K562 (cell line): ENCODE data around the gene DYNLL1. TPM values are rescaled to one million over a fixed set of nuclear protein-coding genes. Genes with fewer than 3 reads are reported as not detected.

ENCODE experiments used
- ATAC-seq: fragments of 200-7000 bp; cut with Tn5 transposase; 3 replicates; pipeline ENCODE4 v1.9.1; 2020; ENCODE audit warnings: moderate library complexity
- BruUV-seq: library from RNA; stranded (reverse); fragments of 400-500 nt; replicated peaks from 2 replicates; lab custom pipeline; 2021; lab: Mats Ljungman, UMichigan
- CTCF ChIA-PET: fragments of 300-600 bp; formaldehyde crosslinking; extraction: SDS; loops from one replicate; lab custom pipeline; 2021; ENCODE audit warnings: low intra/inter-chr PET ratio; lab: Yijun Ruan, JAX
- POLR2A ChIA-PET: fragments of 300-600, 350-650 bp; sonication (Branson Sonifier 250); formaldehyde crosslinking; extraction: SDS; loops from one replicate; lab custom pipeline; 2021; ENCODE audit warnings: antibody characterized with exemption, inconsistent platforms; lab: Yijun Ruan, JAX
- DNase-seq, 4 experiments: peaks; one replicate each; pipeline versions ENCODE4 v3.0.0 to v3.0.0-alpha.2; 2011 to 2018; ENCODE audit warnings: low spot score in 3 of 4, mixed read lengths in 3 of 4; ENCODE audit errors: extremely low read depth in 1 of 4
- FAIRE-seq: peaks from 2 replicates; lab custom pipeline; 2011; peaks lifted over from hg19 to GRCh38; lab: Jason Lieb, UNC
- H2AFZ ChIP-seq: 2 replicates; pipeline ENCODE4 v1.6.0; 2011; ENCODE audit warnings: low read depth, low read length, control low read depth, inconsistent platforms
- H3K27ac ChIP-seq: fragments of 200-600 bp; 3 replicates; pipeline ENCODE4 v1.8.0; 2011; ENCODE audit warnings: low read depth, mild to moderate bottlenecking, control low read depth, inconsistent platforms, low read length, moderate library complexity, mixed read lengths; ENCODE audit errors: extremely low read depth
- H3K27me3 ChIP-seq, 2 experiments: fragments of 300-600 bp in 1 of 2; 2 replicates in 1 of 2; 3 replicates in 1 of 2; pipeline versions ENCODE4 v1.6.0 to v1.8.0; 2011; ENCODE audit warnings: inconsistent platforms in 2 of 2, low read length in 2 of 2, mild to moderate bottlenecking in 1 of 2, mixed read lengths in 1 of 2, moderate library complexity in 1 of 2; ENCODE audit not compliant: control insufficient read depth in 2 of 2, insufficient read depth in 2 of 2
- H3K36me3 ChIP-seq: fragments of 300-600 bp; 3 replicates; pipeline ENCODE4 v1.8.0; 2011; ENCODE audit warnings: mild to moderate bottlenecking, low read length, inconsistent platforms; ENCODE audit not compliant: control insufficient read depth, insufficient read depth
- H3K4me1 ChIP-seq, 2 experiments: fragments of 200-600 bp in 1 of 2; replicated peaks in 1 of 2; 2 replicates in 1 of 2; 3 replicates in 1 of 2; pipeline versions ENCODE4 v1.5.1 to v1.8.0; 2011; ENCODE audit warnings: inconsistent platforms in 2 of 2, low read length in 2 of 2, mild to moderate bottlenecking in 1 of 2, mixed read lengths in 1 of 2, moderate library complexity in 1 of 2; ENCODE audit not compliant: control insufficient read depth in 2 of 2, insufficient read depth in 2 of 2
- H3K4me2 ChIP-seq: 2 replicates; pipeline ENCODE4 v1.6.1; 2011; ENCODE audit warnings: low read length, control low read depth, inconsistent platforms, mixed read lengths; ENCODE audit not compliant: insufficient read depth
- H3K4me3 ChIP-seq: fragments of 200-600 bp; sonication (generic), shearing (Covaris generic); 2 replicates; pipeline ENCODE4 v1.5.1; 2016; ENCODE audit warnings: control low read depth, inconsistent platforms
- H3K79me2 ChIP-seq: fragments of 200-600 bp; 3 replicates; pipeline ENCODE4 v1.8.0; 2011; ENCODE audit warnings: low read length, inconsistent platforms; ENCODE audit not compliant: control insufficient read depth, insufficient read depth
- H3K9ac ChIP-seq, 2 experiments: 2 replicates each; pipeline versions ENCODE4 v1.6.0 to v1.6.1; 2011; ENCODE audit warnings: low read depth in 2 of 2, low read length in 2 of 2, control low read depth in 1 of 2, inconsistent platforms in 1 of 2, mild to moderate bottlenecking in 1 of 2, mixed read lengths in 1 of 2; ENCODE audit not compliant: insufficient read depth in 1 of 2
- H3K9me1 ChIP-seq: one replicate; pipeline ENCODE4 v1.6.0; 2011; ENCODE audit warnings: inconsistent platforms, mild to moderate bottlenecking, low read length, moderate library complexity; ENCODE audit not compliant: control insufficient read depth, insufficient read depth
- H3K9me3 ChIP-seq: replicated peaks from 2 replicates; pipeline ENCODE4 v1.5.1; 2011; ENCODE audit warnings: low read depth, low read length, inconsistent platforms; ENCODE audit not compliant: control insufficient read depth, insufficient read depth
- H4K20me1 ChIP-seq: replicated peaks from 2 replicates; pipeline ENCODE4 v1.6.1; 2011; ENCODE audit warnings: low read length, inconsistent platforms, mixed read lengths; ENCODE audit not compliant: control insufficient read depth, insufficient read depth
- BDP1 ChIP-seq: IDR thresholded peaks from 3 replicates; pipeline ENCODE4 v1.6.1; 2011; ENCODE audit not compliant: insufficient read length, insufficient read depth
- CCAR2 ChIP-seq: fragments of 200-400 bp; formaldehyde crosslinking; IDR thresholded peaks from 2 replicates; pipeline ENCODE4 v1.6.1; 2017; ENCODE audit warnings: mild to moderate bottlenecking, low read depth, low read length
- FOXJ3 ChIP-seq: sonication (generic); formaldehyde crosslinking; IDR thresholded peaks from 2 replicates; pipeline ENCODE4 v1.4.0; 2020; ENCODE audit warnings: mild to moderate bottlenecking, missing genetic modification reagents
- HNRNPL ChIP-seq: fragments of 200-400 bp; formaldehyde crosslinking; IDR thresholded peaks from 2 replicates; pipeline ENCODE4 v1.6.1; 2017; ENCODE audit warnings: low read depth, mild to moderate bottlenecking, low read length
- NBN ChIP-seq: fragments of 450-650 bp; IDR thresholded peaks from 2 replicates; pipeline ENCODE4 v1.6.1; 2016; ENCODE audit warnings: low read depth, mild to moderate bottlenecking
- NR2C2 ChIP-seq, 2 experiments: fragments of 200-800 bp in 1 of 2; sonication (Bioruptor generic) in 1 of 2; sonication (generic) in 1 of 2; formaldehyde crosslinking in 1 of 2; IDR thresholded peaks; 2 replicates each; pipeline versions ENCODE4 v1.6.1 to v1.8.0; 2016 to 2022; ENCODE audit warnings: mild to moderate bottlenecking in 1 of 2, missing compliant biosample characterization in 1 of 2, missing genetic modification characterization in 1 of 2, missing genetic modification reagents in 1 of 2
- NUFIP1 ChIP-seq: fragments of 450-650 bp; IDR thresholded peaks from 2 replicates; pipeline ENCODE4 v1.6.1; 2018; ENCODE audit not compliant: partially characterized antibody
- SRF ChIP-seq, 2 experiments: fragments of 250-450, 450-650 bp in 1 of 2; sonication (Bioruptor Pico) in 1 of 2; sonication (generic) in 1 of 2; formaldehyde crosslinking; IDR thresholded peaks; 2 replicates each; pipeline versions ENCODE4 v1.5.0 to v1.5.1; 2020 to 2022; ENCODE audit warnings: mild to moderate bottlenecking in 1 of 2, missing genetic modification reagents in 1 of 2
- ZNF311 ChIP-seq: fragments of 250-450 bp; sonication (Bioruptor Pico); IDR thresholded peaks from 2 replicates; pipeline ENCODE4 v1.4.0; 2020; ENCODE audit warnings: mild to moderate bottlenecking, moderate library complexity
- ZNF583 ChIP-seq: fragments of 250-450 bp; sonication (Bioruptor Pico); IDR thresholded peaks from 2 replicates; pipeline ENCODE4 v1.4.0; 2020
- ZNF717 ChIP-seq: fragments of 250-450 bp; sonication (Bioruptor Pico); IDR thresholded peaks from 2 replicates; pipeline ENCODE4 v1.5.0; 2021
- in situ Hi-C: fragments of 300-500 bp; cut with MboI; formaldehyde crosslinking; loops from 4 replicates; pipeline ENCODE4 v1.15.0; 2018; ENCODE audit warnings: inconsistent platforms, mixed read lengths
- intact Hi-C: fragments of 100-400 bp; cut with micrococcal nuclease; formaldehyde crosslinking; loops from 2 replicates; pipeline ENCODE4 v1.14.2; 2022
- polyA plus RNA-seq, 8 experiments: library from polyadenylated mRNA; depleted of rRNA in 4 of 8; stranded (reverse) in 5 of 8; unstranded in 3 of 8; fragments of >200 nt; fragmentation: Nextera tagmentation in 2 of 8; fragmentation: Illumina TruSeq in 1 of 8; extraction: Ambion mirVana in 2 of 8; extraction: Trizol in 1 of 8; gene quantifications; 2 replicates each; pipeline versions ENCODE4 v1.2.1 to v1.2.3, GENCODE V29; 2011 to 2014; ENCODE audit warnings: inconsistent platforms in 1 of 8, missing spikeins in 1 of 8
- total RNA-seq, 7 experiments: library from RNA; depleted of rRNA in 6 of 7; stranded (reverse); fragments of >200 nt in 6 of 7; fragmentation: Illumina TruSeq in 2 of 7; extraction: Trizol in 2 of 7; gene quantifications; 2 replicates each; pipeline versions ENCODE4 v1.2.1 to v1.2.3, GENCODE V29; 2011 to 2021; ENCODE audit warnings: low replicate concordance in 1 of 7
- TF ChIP-seq, protein P1 (sequence below): sonication (generic); formaldehyde crosslinking; IDR thresholded peaks from 2 replicates; pipeline ENCODE4 v1.8.0; 2022; ENCODE audit warnings: missing genetic modification reagents, mild to moderate bottlenecking, borderline replicate concordance
- TF ChIP-seq, protein P2 (sequence below): fragments of 450-650 bp; IDR thresholded peaks from 2 replicates; pipeline ENCODE4 v1.6.1; 2018; ENCODE audit not compliant: partially characterized antibody
- TF ChIP-seq, protein P3 (sequence below), 3 experiments: fragments of 200-800 bp in 1 of 3; fragments of 250-450 bp in 1 of 3; fragments of 450-650 bp in 1 of 3; sonication (Bioruptor Pico) in 1 of 3; sonication (Bioruptor generic) in 1 of 3; formaldehyde crosslinking in 1 of 3; IDR thresholded peaks; 2 replicates each; pipeline versions ENCODE4 v1.6.1 to v1.8.0; 2016 to 2022; ENCODE audit warnings: mild to moderate bottlenecking in 2 of 3, missing genetic modification characterization in 2 of 3, missing compliant biosample characterization in 1 of 3, moderate library complexity in 1 of 3

DYNLL1 gene
- total and polyA plus RNA-seq, 9 of the 15 experiments (the other 6 are each of a cell fraction or from before 2014, with no cell fraction given): 303 to 1,112 (median 468) TPM

DNA sequence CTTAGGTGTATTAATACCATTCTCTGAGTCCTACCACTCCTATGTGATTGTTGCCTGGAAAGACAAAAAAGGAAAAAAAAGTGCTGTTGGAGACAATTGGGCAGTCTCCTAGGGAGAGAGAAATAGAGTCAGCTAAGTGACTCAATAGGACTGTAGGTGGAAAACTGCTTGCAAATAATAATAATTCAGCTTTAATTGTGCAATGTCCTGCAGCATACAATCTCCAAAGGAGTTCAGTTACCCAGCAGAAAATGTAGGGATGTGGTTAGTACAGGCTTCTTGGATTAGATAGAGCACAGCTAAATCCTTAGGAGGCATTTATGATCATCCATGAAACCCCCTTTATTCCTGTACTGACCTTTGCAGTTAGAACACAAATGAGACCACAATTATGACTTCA is 23.4 kb upstream of the DYNLL1 start:
- no TSS peak for BruUV-seq
- no peak for FAIRE-seq
- H3K4me2 ChIP-seq: peak overlapping the region; percentile 44

More for the DNA sequence above, 23.4 kb upstream of the DYNLL1 start:
- ATAC-seq: no peak
- intact Hi-C loops (no loop called here), in situ Hi-C loops (no loop called here)
- POLR2A ChIA-PET: interaction anchor here (0.8 to 2.8 kb wide), 11 partner anchors 8 to 180 kb away, joined by 3 to 8 read pairs (median 4); partner anchors contain the start of genes COQ5, DYNLL1 and POP5
- peak overlapping the region in 1 of 2 experiments; percentile 36; a peak in 2 of 4 replicates for H3K9ac ChIP-seq
- no peak overlapping the region for H2AFZ ChIP-seq
- no peak overlapping the region for H3K4me3 ChIP-seq
- H3K79me2 ChIP-seq: peaks cover 77% of the 10 kb centered on the region
- peaks cover 11% of the 10 kb centered on the region; the same call in 2 of the 3 replicates for H3K36me3 ChIP-seq
- peaks cover 35% of the 10 kb centered on the region in 2 experiments for H3K4me1 ChIP-seq
- no peak for DNase-seq
- H3K27ac ChIP-seq: peak overlapping the region; percentile 38; the same call in 1 of the 3 replicates
- CTCF ChIA-PET: interaction anchor here (0.5 kb wide), 1 partner anchor 25 kb away, joined by 3 read pairs; no protein-coding TSS in a partner anchor
- H3K9me3 ChIP-seq: no peaks in the 10 kb centered on the region
- TF ChIP-seq, protein P1, sequence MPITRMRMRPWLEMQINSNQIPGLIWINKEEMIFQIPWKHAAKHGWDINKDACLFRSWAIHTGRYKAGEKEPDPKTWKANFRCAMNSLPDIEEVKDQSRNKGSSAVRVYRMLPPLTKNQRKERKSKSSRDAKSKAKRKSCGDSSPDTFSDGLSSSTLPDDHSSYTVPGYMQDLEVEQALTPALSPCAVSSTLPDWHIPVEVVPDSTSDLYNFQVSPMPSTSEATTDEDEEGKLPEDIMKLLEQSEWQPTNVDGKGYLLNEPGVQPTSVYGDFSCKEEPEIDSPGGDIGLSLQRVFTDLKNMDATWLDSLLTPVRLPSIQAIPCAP (CRISPR knock-in tag): no peak
- TF ChIP-seq HNRNPL (no peak), ZNF311 (CRISPR knock-in tag) (no peak), CCAR2 (no peak), ZNF717 (CRISPR knock-in tag) (no peak), NUFIP1 (no peak), ZNF583 (CRISPR knock-in tag) (no peak), SRF (CRISPR knock-in tag; IDR thresholded peaks at IDR 0.05) (no peak), BDP1 (no peak), NR2C2 (CRISPR knock-in tag; IDR thresholded peaks at IDR 0.05) (no peak), NR2C2 (tag; IDR thresholded peaks at IDR 0.05) (no peak), FOXJ3 (no peak), NBN (no peak)
- TF ChIP-seq, protein P2, sequence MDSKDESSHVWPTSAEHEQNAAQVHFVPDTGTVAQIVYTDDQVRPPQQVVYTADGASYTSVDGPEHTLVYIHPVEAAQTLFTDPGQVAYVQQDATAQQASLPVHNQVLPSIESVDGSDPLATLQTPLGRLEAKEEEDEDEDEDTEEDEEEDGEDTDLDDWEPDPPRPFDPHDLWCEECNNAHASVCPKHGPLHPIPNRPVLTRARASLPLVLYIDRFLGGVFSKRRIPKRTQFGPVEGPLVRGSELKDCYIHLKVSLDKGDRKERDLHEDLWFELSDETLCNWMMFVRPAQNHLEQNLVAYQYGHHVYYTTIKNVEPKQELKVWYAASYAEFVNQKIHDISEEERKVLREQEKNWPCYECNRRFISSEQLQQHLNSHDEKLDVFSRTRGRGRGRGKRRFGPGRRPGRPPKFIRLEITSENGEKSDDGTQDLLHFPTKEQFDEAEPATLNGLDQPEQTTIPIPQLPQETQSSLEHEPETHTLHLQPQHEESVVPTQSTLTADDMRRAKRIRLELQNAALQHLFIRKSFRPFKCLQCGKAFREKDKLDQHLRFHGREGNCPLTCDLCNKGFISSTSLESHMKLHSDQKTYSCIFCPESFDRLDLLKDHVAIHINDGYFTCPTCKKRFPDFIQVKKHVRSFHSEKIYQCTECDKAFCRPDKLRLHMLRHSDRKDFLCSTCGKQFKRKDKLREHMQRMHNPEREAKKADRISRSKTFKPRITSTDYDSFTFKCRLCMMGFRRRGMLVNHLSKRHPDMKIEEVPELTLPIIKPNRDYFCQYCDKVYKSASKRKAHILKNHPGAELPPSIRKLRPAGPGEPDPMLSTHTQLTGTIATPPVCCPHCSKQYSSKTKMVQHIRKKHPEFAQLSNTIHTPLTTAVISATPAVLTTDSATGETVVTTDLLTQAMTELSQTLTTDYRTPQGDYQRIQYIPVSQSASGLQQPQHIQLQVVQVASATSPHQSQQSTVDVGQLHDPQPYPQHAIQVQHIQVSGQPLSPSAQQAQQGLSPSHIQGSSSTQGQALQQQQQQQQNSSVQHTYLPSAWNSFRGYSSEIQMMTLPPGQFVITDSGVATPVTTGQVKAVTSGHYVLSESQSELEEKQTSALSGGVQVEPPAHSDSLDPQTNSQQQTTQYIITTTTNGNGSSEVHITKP: no peak
- TF ChIP-seq, protein P3, sequence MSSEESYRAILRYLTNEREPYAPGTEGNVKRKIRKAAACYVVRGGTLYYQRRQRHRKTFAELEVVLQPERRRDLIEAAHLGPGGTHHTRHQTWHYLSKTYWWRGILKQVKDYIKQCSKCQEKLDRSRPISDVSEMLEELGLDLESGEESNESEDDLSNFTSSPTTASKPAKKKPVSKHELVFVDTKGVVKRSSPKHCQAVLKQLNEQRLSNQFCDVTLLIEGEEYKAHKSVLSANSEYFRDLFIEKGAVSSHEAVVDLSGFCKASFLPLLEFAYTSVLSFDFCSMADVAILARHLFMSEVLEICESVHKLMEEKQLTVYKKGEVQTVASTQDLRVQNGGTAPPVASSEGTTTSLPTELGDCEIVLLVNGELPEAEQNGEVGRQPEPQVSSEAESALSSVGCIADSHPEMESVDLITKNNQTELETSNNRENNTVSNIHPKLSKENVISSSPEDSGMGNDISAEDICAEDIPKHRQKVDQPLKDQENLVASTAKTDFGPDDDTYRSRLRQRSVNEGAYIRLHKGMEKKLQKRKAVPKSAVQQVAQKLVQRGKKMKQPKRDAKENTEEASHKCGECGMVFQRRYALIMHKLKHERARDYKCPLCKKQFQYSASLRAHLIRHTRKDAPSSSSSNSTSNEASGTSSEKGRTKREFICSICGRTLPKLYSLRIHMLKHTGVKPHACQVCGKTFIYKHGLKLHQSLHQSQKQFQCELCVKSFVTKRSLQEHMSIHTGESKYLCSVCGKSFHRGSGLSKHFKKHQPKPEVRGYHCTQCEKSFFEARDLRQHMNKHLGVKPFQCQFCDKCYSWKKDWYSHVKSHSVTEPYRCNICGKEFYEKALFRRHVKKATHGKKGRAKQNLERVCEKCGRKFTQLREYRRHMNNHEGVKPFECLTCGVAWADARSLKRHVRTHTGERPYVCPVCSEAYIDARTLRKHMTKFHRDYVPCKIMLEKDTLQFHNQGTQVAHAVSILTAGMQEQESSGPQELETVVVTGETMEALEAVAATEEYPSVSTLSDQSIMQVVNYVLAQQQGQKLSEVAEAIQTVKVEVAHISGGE (CRISPR knock-in tag; IDR thresholded peaks at IDR 0.05): no peak
- no peaks in the 10 kb centered on the region for H3K9me1 ChIP-seq
- peaks cover 13% of the 10 kb centered on the region; the same call in 1 of the 2 replicates for H4K20me1 ChIP-seq
- no peaks in the 10 kb centered on the region for H3K27me3 ChIP-seq
